H9 (cell line): ENCODE results near the gene FRY. TPM values are rescaled to one million over a fixed set of nuclear protein-coding genes. Genes with fewer than 3 reads are reported as not detected.

Source experiments
- DNase-seq: peaks from one replicate; pipeline ENCODE4 v3.0.0-alpha.2; 2017
- H2AFZ ChIP-seq: one replicate; pipeline ENCODE4 v1.6.1; 2013; ENCODE audit warnings: mild to moderate bottlenecking, low read length, control low read depth, moderate library complexity
- H2AK5ac ChIP-seq: 2 replicates; pipeline ENCODE4 v1.6.1; 2013; ENCODE audit warnings: low read length, control low read depth, mixed read lengths; ENCODE audit not compliant: insufficient read length
- H2BK120ac ChIP-seq: one replicate; pipeline ENCODE4 v1.6.1; 2013; ENCODE audit warnings: low read depth, mild to moderate bottlenecking, low read length, control low read depth, inconsistent platforms; ENCODE audit not compliant: poor library complexity, severe bottlenecking
- H2BK12ac ChIP-seq: 2 replicates; pipeline ENCODE4 v1.6.1; 2013; ENCODE audit warnings: low read length, control low read depth, mixed read lengths, low read depth; ENCODE audit not compliant: insufficient read length
- H2BK15ac ChIP-seq: 2 replicates; pipeline ENCODE4 v1.6.1; 2013; ENCODE audit warnings: low read depth, low read length, control low read depth
- H2BK20ac ChIP-seq: one replicate; pipeline ENCODE4 v1.6.1; 2013; ENCODE audit warnings: low read depth, mild to moderate bottlenecking, low read length, control low read depth, inconsistent platforms; ENCODE audit not compliant: poor library complexity, severe bottlenecking
- H2BK5ac ChIP-seq: 2 replicates; pipeline ENCODE4 v1.6.1; 2013; ENCODE audit warnings: low read length, control low read depth, mixed read lengths; ENCODE audit not compliant: insufficient read length
- H3K14ac ChIP-seq: 2 replicates; pipeline ENCODE4 v1.6.1; 2013; ENCODE audit warnings: low read length, control low read depth; ENCODE audit not compliant: insufficient read depth
- H3K18ac ChIP-seq: 2 replicates; pipeline ENCODE4 v1.6.1; 2013; ENCODE audit warnings: low read depth, mild to moderate bottlenecking, mixed read lengths, low read length, control low read depth; ENCODE audit not compliant: insufficient read length
- H3K23ac ChIP-seq: 2 replicates; pipeline ENCODE4 v1.6.1; 2013; ENCODE audit warnings: low read length, control low read depth, mixed read lengths, low read depth; ENCODE audit not compliant: insufficient read length
- H3K23me2 ChIP-seq: 2 replicates; pipeline ENCODE4 v1.6.1; 2013; ENCODE audit warnings: low read depth, mild to moderate bottlenecking, mixed read lengths, low read length, control low read depth; ENCODE audit not compliant: insufficient read length, poor library complexity, severe bottlenecking
- H3K27ac ChIP-seq: 2 replicates; pipeline ENCODE4 v1.5.1; 2013; ENCODE audit warnings: low read length, control low read depth, mixed read lengths, low read depth; ENCODE audit not compliant: insufficient read length
- H3K27me3 ChIP-seq: 2 replicates; pipeline ENCODE4 v1.6.1; 2013; ENCODE audit warnings: low read length, control low read depth, inconsistent platforms; ENCODE audit not compliant: insufficient read depth
- H3K4ac ChIP-seq: 2 replicates; pipeline ENCODE4 v1.6.1; 2013; ENCODE audit warnings: low read depth, mild to moderate bottlenecking, control low read depth, inconsistent platforms, low read length, moderate library complexity
- H3K4me1 ChIP-seq: 2 replicates; pipeline ENCODE4 v1.6.1; 2013; ENCODE audit warnings: low read length, control low read depth, inconsistent platforms; ENCODE audit not compliant: insufficient read depth
- H3K4me2 ChIP-seq: 2 replicates; pipeline ENCODE4 v1.6.1; 2013; ENCODE audit warnings: low read length, control low read depth, mixed read lengths; ENCODE audit not compliant: insufficient read length, insufficient read depth
- H3K56ac ChIP-seq: 2 replicates; pipeline ENCODE4 v1.6.1; 2013; ENCODE audit warnings: low read depth, mild to moderate bottlenecking, mixed read lengths, low read length, control low read depth; ENCODE audit not compliant: insufficient read length
- H3K79me1 ChIP-seq: 2 replicates; pipeline ENCODE4 v1.6.1; 2013; ENCODE audit warnings: low read depth, mild to moderate bottlenecking, moderate library complexity, low read length, control low read depth, inconsistent platforms; ENCODE audit not compliant: insufficient read depth, poor library complexity, severe bottlenecking
- H3K79me2 ChIP-seq: 2 replicates; pipeline ENCODE4 v1.6.1; 2013; ENCODE audit warnings: low read length, control low read depth, inconsistent platforms; ENCODE audit not compliant: insufficient read depth
- H3K9ac ChIP-seq: 2 replicates; pipeline ENCODE4 v1.6.1; 2013; ENCODE audit warnings: low read length, control low read depth, mixed read lengths; ENCODE audit not compliant: insufficient read length; ENCODE audit errors: extremely low read depth
- H3K9me3 ChIP-seq: one replicate; pipeline ENCODE4 v1.6.1; 2013; ENCODE audit warnings: low read depth, low read length, inconsistent platforms; ENCODE audit not compliant: control insufficient read depth
- H3T11ph ChIP-seq: one replicate; pipeline ENCODE4 v1.6.1; 2013; ENCODE audit warnings: mild to moderate bottlenecking, low read length, control low read depth, inconsistent platforms
- H4K20me1 ChIP-seq: one replicate; pipeline ENCODE4 v1.6.1; 2013; ENCODE audit not compliant: control insufficient read depth, insufficient read length, insufficient read depth
- H4K5ac ChIP-seq: 2 replicates; pipeline ENCODE4 v1.6.1; 2013; ENCODE audit warnings: low read depth, mild to moderate bottlenecking, mixed read lengths, low read length, control low read depth; ENCODE audit not compliant: insufficient read length
- H4K8ac ChIP-seq: replicated peaks from 2 replicates; pipeline ENCODE4 v1.6.1; 2013; ENCODE audit warnings: low read length, control low read depth, mixed read lengths, low read depth; ENCODE audit not compliant: insufficient read length
- H4K91ac ChIP-seq: 2 replicates; pipeline ENCODE4 v1.6.1; 2013; ENCODE audit warnings: low read depth, mild to moderate bottlenecking, moderate library complexity, mixed read lengths, low read length, control low read depth; ENCODE audit not compliant: insufficient read length
- H3K27ac Mint-ChIP-seq, 3 experiments: 2 replicates in 2 of 3; 3 replicates in 1 of 3; pipeline ENCODE4 v1.8.0; 2020 to 2021; ENCODE audit warnings: mixed read lengths in 3 of 3, mild to moderate bottlenecking in 1 of 3, moderate library complexity in 1 of 3
- H3K27me3 Mint-ChIP-seq: 2 replicates; pipeline ENCODE4 v1.8.0; 2021; ENCODE audit warnings: low read depth, mild to moderate bottlenecking, moderate library complexity, mixed read lengths
- H3K36me3 Mint-ChIP-seq, 3 experiments: 2 replicates in 2 of 3; 3 replicates in 1 of 3; pipeline ENCODE4 v1.8.0; 2020 to 2021; ENCODE audit warnings: low read depth in 3 of 3, mixed read lengths in 3 of 3; ENCODE audit not compliant: insufficient read depth in 1 of 3
- H3K4me1 Mint-ChIP-seq, 2 experiments: 2 replicates each; pipeline ENCODE4 v1.8.0; 2020; ENCODE audit warnings: mixed read lengths in 2 of 2
- H3K4me3 Mint-ChIP-seq, 2 experiments: 2 replicates in 1 of 2; 3 replicates in 1 of 2; pipeline ENCODE4 v1.8.0; 2020 to 2021; ENCODE audit warnings: mild to moderate bottlenecking in 2 of 2, mixed read lengths in 2 of 2, moderate library complexity in 1 of 2
- H3K9me3 Mint-ChIP-seq, 2 experiments: 2 replicates in 1 of 2; 3 replicates in 1 of 2; pipeline ENCODE4 v1.8.0; 2020; ENCODE audit warnings: mild to moderate bottlenecking in 2 of 2, mixed read lengths in 2 of 2, moderate library complexity in 1 of 2
- CTCF ChIP-seq: fragments of 200-600 bp; sonication (generic); conservative IDR thresholded peaks from 3 replicates; pipeline ENCODE4 v1.8.0; 2021; ENCODE audit warnings: antibody characterized with exemption, mild to moderate bottlenecking
- WGBS: extraction: QIAGEN DNeasy Blood & Tissue Kit; methylation state at CpG from one replicate; pipeline ENCODE4 v1.1.7; 2013; ENCODE audit warnings: missing lambda C conversion rate, low lambda C conversion rate, mixed read lengths; ENCODE audit not compliant: insufficient read length; ENCODE audit errors: extremely low coverage; 5-methylcytosine and 5-hydroxymethylcytosine counted together
- total RNA-seq: library from RNA; stranded (reverse); gene quantifications from 2 replicates; pipeline ENCODE4 v1.2.1, GENCODE V29; 2021

FRY gene
- total RNA-seq, 1 experiment from 2014 or later: 5.2 TPM

GRCh38 chr13:32245555-32245954 lies 214.0 kb downstream of the FRY start:
- no peaks in the 10 kb centered on the region for H3K23me2 ChIP-seq
- H3K79me1 ChIP-seq: no peaks in the 10 kb centered on the region
- H2BK20ac ChIP-seq: no peak overlapping the region
- no peak overlapping the region for H4K5ac ChIP-seq
- no peak overlapping the region for H2BK120ac ChIP-seq
- no peak overlapping the region for H3K4me2 ChIP-seq
- H2BK5ac ChIP-seq: no peak overlapping the region
- H4K8ac ChIP-seq: no peak overlapping the region
- no peaks in the 10 kb centered on the region for H4K20me1 ChIP-seq
- peaks cover 0 to 3% (median 2%) of the 10 kb centered on the region in 3 experiments; a peak in 4 of 7 replicates for H3K36me3 Mint-ChIP-seq
- no peak for TF ChIP-seq CTCF
- no peaks in the 10 kb centered on the region for H3K9me3 Mint-ChIP-seq
- no peak overlapping the region for H2BK15ac ChIP-seq
- H3K27me3 Mint-ChIP-seq: no peaks in the 10 kb centered on the region
- WGBS: no CpG with 5 or more reads among the region's 5 CpGs
- H3K79me2 ChIP-seq: no peaks in the 10 kb centered on the region
- no peak overlapping the region for H3K27ac ChIP-seq
- no peak overlapping the region for H3K18ac ChIP-seq
- no peak overlapping the region for H2AK5ac ChIP-seq
- peaks cover 4% of the 10 kb centered on the region in 2 experiments for H3K4me1 Mint-ChIP-seq
- H4K91ac ChIP-seq: no peak overlapping the region
- peak overlapping the region in 1 of 3 experiments; percentile 32; a peak in 1 of 7 replicates for H3K27ac Mint-ChIP-seq
- H3K14ac ChIP-seq: no peak overlapping the region
- H3K4ac ChIP-seq: no peak overlapping the region
- H3K9ac ChIP-seq: no peak overlapping the region
- no peak overlapping the region for H2BK12ac ChIP-seq
- DNase-seq: no peak
- H3K4me3 Mint-ChIP-seq: no peak overlapping the region
- H3K4me1 ChIP-seq: no peaks in the 10 kb centered on the region
- no peaks in the 10 kb centered on the region for H3K9me3 ChIP-seq
- no peaks in the 10 kb centered on the region for H3K27me3 ChIP-seq
- no peak overlapping the region for H3K56ac ChIP-seq
- no peak overlapping the region for H2AFZ ChIP-seq
- no peak overlapping the region for H3K23ac ChIP-seq
- H3T11ph ChIP-seq: no peak overlapping the region
